ENCODE measurements around the gene MPRIP. TPM values are rescaled to one million over a fixed set of nuclear protein-coding genes. Genes with fewer than 3 reads are reported as not detected.

The MPRIP gene
- total RNA-seq, 1 experiment from 2014 or later: 1,274 TPM

- Histone ChIP-seq H3K9ac (ENCODE audit: low read length) (no peak overlapping the region), H4K20me1 (ENCODE audit: low read length) (peaks cover 96% of the 10 kb centered on the region), H3K9me2 (replicated peaks; ENCODE audit: low read length) (no peaks in the 10 kb centered on the region), H3K9me3 (ENCODE audit: low read length) (no peaks in the 10 kb centered on the region), H3K4me3 (ENCODE audit: low read length) (no peak overlapping the region), H3K27ac (ENCODE audit: low read length) (no peak overlapping the region), H3K36me3 (ENCODE audit: low read depth, low read length) (peaks cover 89% of the 10 kb centered on the region), H2AFZ (ENCODE audit: low read length) (no peak overlapping the region), H3K27me3 (ENCODE audit: low read length) (no peaks in the 10 kb centered on the region), H3F3A (ENCODE audit: low read length, unreplicated experiment) (peaks cover 17% of the 10 kb centered on the region), H3K4me2 (ENCODE audit: low read length) (no peak overlapping the region), H3K79me2 (ENCODE audit: low read length) (peaks cover 100% of the 10 kb centered on the region), H3K4me1 (ENCODE audit: insufficient read depth, low read length) (peaks cover 79% of the 10 kb centered on the region)
- ChIA-PET POLR2A (ENCODE audit: unreplicated experiment) (no interaction called here), CTCF (no interaction called here)
- intact Hi-C loops (cut with micrococcal nuclease): no loop called here
- no peak for DNase-seq
- BruUV-seq (replicated peaks): no TSS peak
- no peak for TF ChIP-seq EZH2phosphoT487 (IDR thresholded peaks at IDR 0.05; ENCODE audit: borderline replicate concordance, low read length)
- no peak for TF ChIP-seq EZH2 (IDR thresholded peaks at IDR 0.05; ENCODE audit: low read length, unreplicated experiment)
- no peak for TF ChIP-seq CTCF (conservative IDR thresholded peaks at IDR 0.05; ENCODE audit: low read depth, low read length)
- ATAC-seq: no peak
Observed at GRCh38 chr17:17073030-17073564, 30.8 kb downstream of the MPRIP start.

GRCh38 chr17:17073581-17074403, 31.5 kb downstream of the MPRIP start:
- no TSS peak for BruUV-seq (replicated peaks)
- Histone ChIP-seq H3K36me3 (ENCODE audit: low read depth, low read length) (peaks cover 96% of the 10 kb centered on the region), H4K20me1 (ENCODE audit: low read length) (peaks cover 99% of the 10 kb centered on the region), H3K27me3 (ENCODE audit: low read length) (no peaks in the 10 kb centered on the region), H3K4me3 (ENCODE audit: low read length) (no peak overlapping the region), H2AFZ (ENCODE audit: low read length) (no peak overlapping the region), H3K9ac (ENCODE audit: low read length) (no peak overlapping the region), H3K4me2 (ENCODE audit: low read length) (no peak overlapping the region), H3K9me2 (replicated peaks; ENCODE audit: low read length) (no peaks in the 10 kb centered on the region), H3K79me2 (ENCODE audit: low read length) (peaks cover 100% of the 10 kb centered on the region), H3K9me3 (ENCODE audit: low read length) (no peaks in the 10 kb centered on the region), H3F3A (ENCODE audit: low read length, unreplicated experiment) (peaks cover 22% of the 10 kb centered on the region), H3K27ac (ENCODE audit: low read length) (no peak overlapping the region), H3K4me1 (ENCODE audit: insufficient read depth, low read length) (peaks cover 86% of the 10 kb centered on the region)
- POLR2A ChIA-PET (ENCODE audit: unreplicated experiment): no interaction called here
- intact Hi-C loops (cut with micrococcal nuclease): no loop called here
- TF ChIP-seq CTCF (conservative IDR thresholded peaks at IDR 0.05; ENCODE audit: low read depth, low read length) (no peak), EZH2 (IDR thresholded peaks at IDR 0.05; ENCODE audit: low read length, unreplicated experiment) (no peak), EZH2phosphoT487 (IDR thresholded peaks at IDR 0.05; ENCODE audit: borderline replicate concordance, low read length) (no peak)
- DNase-seq (no peak), ATAC-seq (peak; percentile 6; the same call in 1 of the 2 replicates)
- CTCF ChIA-PET: no interaction called here
